ENCODE measurements around the gene PPP6R3.

GRCh38 chr11:68660066-68660810, 199.7 kb downstream of the PPP6R3 start:
- no peak for TF ChIP-seq CTCF (optimal IDR thresholded peaks at IDR 0.05 in 1 of 3, IDR thresholded peaks at IDR 0.05 in 1 of 3, conservative IDR thresholded peaks at IDR 0.05 in 1 of 3; ENCODE audit: extremely low read depth in 1 of 3, insufficient read depth in 2 of 3, low read length in 3 of 3)
- no peak for TF ChIP-seq EZH2 (IDR thresholded peaks at IDR 0.05; ENCODE audit: low read length)
